WTC11 (cell line): ENCODE results near the gene DNAJC25.

ENCODE experiments used
- CREM ChIP-seq: sonication (generic); formaldehyde crosslinking; IDR thresholded peaks from 2 replicates; pipeline ENCODE4 v1.8.1; 2022; ENCODE audit warnings: mild to moderate bottlenecking, missing genetic modification reagents, moderate library complexity
- ELF4 ChIP-seq: sonication (generic); formaldehyde crosslinking; IDR thresholded peaks from 2 replicates; pipeline ENCODE4 v1.8.1; 2022; ENCODE audit warnings: low read depth, mild to moderate bottlenecking, moderate library complexity, missing genetic modification reagents
- ESRRA ChIP-seq: sonication (generic); formaldehyde crosslinking; IDR thresholded peaks from 2 replicates; pipeline ENCODE4 v1.8.1; 2022; ENCODE audit warnings: mild to moderate bottlenecking, missing genetic modification reagents, borderline replicate concordance
- HMGA2 ChIP-seq: fragments of 250-450 bp; sonication (Bioruptor Pico); IDR thresholded peaks from 2 replicates; pipeline ENCODE4 v1.4.0; 2021; ENCODE audit warnings: mild to moderate bottlenecking, moderate library complexity
- TCF7 ChIP-seq: sonication (generic); formaldehyde crosslinking; IDR thresholded peaks from 2 replicates; pipeline ENCODE4 v1.8.0; 2022; ENCODE audit warnings: mild to moderate bottlenecking, low read depth, missing genetic modification reagents, moderate library complexity
- ZNF121 ChIP-seq: sonication (generic); formaldehyde crosslinking; IDR thresholded peaks from 2 replicates; pipeline ENCODE4 v1.8.0; 2023; ENCODE audit warnings: missing genetic modification reagents
- ZNF263 ChIP-seq: sonication (generic); formaldehyde crosslinking; IDR thresholded peaks from 2 replicates; pipeline ENCODE4 v1.8.1; 2022; ENCODE audit warnings: low read depth, mild to moderate bottlenecking, moderate library complexity, missing genetic modification reagents
- TF ChIP-seq, protein P1 (sequence below): fragments of 200-600 bp; IDR thresholded peaks from 2 replicates; pipeline ENCODE4 v1.8.0; 2022; ENCODE audit warnings: antibody characterized with exemption
- TF ChIP-seq, protein P2 (sequence below): sonication (generic); formaldehyde crosslinking; conservative IDR thresholded peaks from 2 replicates; pipeline ENCODE4 v1.8.1; 2023; ENCODE audit warnings: mild to moderate bottlenecking, low read depth, missing genetic modification reagents, moderate library complexity
- TF ChIP-seq, protein P3 (sequence below): sonication (generic); formaldehyde crosslinking; conservative IDR thresholded peaks from 2 replicates; pipeline ENCODE4 v1.8.1; 2022; ENCODE audit warnings: mild to moderate bottlenecking, missing genetic modification reagents

DNA sequence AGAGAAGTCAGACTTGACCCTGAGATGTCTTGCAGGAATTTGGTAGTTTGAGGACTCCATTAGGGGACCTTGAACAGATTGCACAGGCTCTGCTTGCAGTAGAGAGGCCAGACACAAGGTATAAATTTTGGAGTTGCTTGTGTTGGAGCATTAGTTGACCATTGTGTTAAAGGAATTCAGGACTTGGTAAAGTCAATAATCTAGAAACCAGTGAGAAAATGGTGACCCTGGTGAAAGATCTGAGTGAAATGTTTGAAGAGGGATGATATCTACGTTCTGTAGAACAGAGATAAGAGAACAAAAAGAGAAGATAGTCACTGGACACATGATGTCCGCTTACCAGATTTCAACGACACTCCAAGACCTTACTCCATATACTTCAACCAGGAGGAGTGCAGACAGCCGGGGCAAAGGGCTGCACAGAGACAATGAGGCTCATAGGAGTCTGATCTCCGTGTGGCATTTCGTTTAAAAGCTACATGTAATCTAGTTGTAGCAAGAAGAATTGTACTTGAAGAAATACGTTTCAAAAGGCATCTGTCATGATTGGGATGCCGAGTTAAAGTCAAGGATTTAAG is 13.2 kb downstream of the DNAJC25 start:
- TF ChIP-seq, protein P1, sequence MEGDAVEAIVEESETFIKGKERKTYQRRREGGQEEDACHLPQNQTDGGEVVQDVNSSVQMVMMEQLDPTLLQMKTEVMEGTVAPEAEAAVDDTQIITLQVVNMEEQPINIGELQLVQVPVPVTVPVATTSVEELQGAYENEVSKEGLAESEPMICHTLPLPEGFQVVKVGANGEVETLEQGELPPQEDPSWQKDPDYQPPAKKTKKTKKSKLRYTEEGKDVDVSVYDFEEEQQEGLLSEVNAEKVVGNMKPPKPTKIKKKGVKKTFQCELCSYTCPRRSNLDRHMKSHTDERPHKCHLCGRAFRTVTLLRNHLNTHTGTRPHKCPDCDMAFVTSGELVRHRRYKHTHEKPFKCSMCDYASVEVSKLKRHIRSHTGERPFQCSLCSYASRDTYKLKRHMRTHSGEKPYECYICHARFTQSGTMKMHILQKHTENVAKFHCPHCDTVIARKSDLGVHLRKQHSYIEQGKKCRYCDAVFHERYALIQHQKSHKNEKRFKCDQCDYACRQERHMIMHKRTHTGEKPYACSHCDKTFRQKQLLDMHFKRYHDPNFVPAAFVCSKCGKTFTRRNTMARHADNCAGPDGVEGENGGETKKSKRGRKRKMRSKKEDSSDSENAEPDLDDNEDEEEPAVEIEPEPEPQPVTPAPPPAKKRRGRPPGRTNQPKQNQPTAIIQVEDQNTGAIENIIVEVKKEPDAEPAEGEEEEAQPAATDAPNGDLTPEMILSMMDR: no peak
- TF ChIP-seq, protein P2, sequence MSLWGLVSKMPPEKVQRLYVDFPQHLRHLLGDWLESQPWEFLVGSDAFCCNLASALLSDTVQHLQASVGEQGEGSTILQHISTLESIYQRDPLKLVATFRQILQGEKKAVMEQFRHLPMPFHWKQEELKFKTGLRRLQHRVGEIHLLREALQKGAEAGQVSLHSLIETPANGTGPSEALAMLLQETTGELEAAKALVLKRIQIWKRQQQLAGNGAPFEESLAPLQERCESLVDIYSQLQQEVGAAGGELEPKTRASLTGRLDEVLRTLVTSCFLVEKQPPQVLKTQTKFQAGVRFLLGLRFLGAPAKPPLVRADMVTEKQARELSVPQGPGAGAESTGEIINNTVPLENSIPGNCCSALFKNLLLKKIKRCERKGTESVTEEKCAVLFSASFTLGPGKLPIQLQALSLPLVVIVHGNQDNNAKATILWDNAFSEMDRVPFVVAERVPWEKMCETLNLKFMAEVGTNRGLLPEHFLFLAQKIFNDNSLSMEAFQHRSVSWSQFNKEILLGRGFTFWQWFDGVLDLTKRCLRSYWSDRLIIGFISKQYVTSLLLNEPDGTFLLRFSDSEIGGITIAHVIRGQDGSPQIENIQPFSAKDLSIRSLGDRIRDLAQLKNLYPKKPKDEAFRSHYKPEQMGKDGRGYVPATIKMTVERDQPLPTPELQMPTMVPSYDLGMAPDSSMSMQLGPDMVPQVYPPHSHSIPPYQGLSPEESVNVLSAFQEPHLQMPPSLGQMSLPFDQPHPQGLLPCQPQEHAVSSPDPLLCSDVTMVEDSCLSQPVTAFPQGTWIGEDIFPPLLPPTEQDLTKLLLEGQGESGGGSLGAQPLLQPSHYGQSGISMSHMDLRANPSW (CRISPR knock-in tag): no peak
- TF ChIP-seq ELF4 (CRISPR knock-in tag) (no peak), ESRRA (CRISPR knock-in tag) (no peak), ZNF121 (CRISPR knock-in tag) (no peak), CREM (CRISPR knock-in tag) (no peak), TCF7 (no peak), ZNF263 (no peak), HMGA2 (no peak)
- TF ChIP-seq, protein P3, sequence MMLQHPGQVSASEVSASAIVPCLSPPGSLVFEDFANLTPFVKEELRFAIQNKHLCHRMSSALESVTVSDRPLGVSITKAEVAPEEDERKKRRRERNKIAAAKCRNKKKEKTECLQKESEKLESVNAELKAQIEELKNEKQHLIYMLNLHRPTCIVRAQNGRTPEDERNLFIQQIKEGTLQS: no peak
